CD4-positive, alpha-beta T cell treated with Interleukin-15 for 1 hour (primary cell): ENCODE results near the gene ELFN2.

ENCODE experiments used
- DNase-seq: peaks from one replicate; pipeline ENCODE4 v3.0.0-alpha.2; 2020

Gene ELFN2

GRCh38 chr22:37379085-37379484 is 48.2 kb downstream of the ELFN2 start:
- DNase-seq: no peak

GRCh38 chr22:37378642-37379058 is 48.6 kb downstream of the ELFN2 start:
- DNase-seq: no peak

DNA sequence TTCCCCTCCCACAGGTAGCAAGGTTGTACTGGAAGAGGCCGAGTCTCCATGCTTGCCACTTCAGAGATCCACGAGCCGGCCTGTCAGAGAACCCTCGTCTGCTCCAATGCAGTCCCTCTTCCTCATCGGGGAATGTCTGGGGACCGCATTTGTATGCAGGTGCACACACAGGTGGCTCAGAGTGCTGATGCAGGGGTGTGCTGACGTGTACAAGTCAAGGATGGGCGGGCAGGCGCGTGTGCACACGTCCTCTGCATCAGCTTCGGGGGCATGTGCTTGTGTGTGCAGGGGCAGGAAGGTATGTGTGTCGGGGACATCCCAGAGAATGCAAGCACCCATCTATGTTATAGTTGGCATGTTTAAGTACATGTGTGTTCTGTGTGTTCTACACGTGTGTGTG is 49.4 kb downstream of the ELFN2 start:
- no peak for DNase-seq

DNA sequence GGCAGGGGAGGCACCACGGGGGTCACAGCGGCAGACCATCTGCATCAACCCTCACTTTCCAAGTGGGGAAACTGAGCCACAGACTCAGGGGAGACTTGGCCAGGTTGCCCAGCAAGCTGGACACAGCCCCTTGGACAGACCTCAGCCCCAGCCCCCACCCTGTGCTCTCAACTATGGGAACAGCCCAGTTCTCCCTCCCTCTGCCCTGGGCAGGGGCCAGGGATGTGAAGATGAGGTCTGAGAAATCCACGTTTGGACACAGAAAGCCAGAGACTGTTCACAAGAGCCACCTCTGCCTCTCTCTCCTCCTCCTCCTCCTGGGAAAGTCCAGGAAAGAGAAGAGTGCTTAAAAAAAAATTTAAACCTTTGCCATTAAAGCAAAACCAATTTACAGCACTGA is 50.1 kb downstream of the ELFN2 start:
- no peak for DNase-seq

GRCh38 chr22:37376643-37377042 is 50.6 kb downstream of the ELFN2 start:
- DNase-seq: no peak

GRCh38 chr22:37375801-37376200 is 51.5 kb downstream of the ELFN2 start:
- DNase-seq: no peak

GRCh38 chr22:37374571-37374970 is 52.7 kb downstream of the ELFN2 start:
- DNase-seq: no peak

- no peak for DNase-seq
Observed at GRCh38 chr22:37373451-37373850, 53.8 kb downstream of the ELFN2 start.

- DNase-seq: no peak
Observed at GRCh38 chr22:37371911-37372310, 55.4 kb downstream of the ELFN2 start.

GRCh38 chr22:37371491-37371890 is 55.8 kb downstream of the ELFN2 start:
- no peak for DNase-seq

GRCh38 chr22:37370306-37370979 is 56.8 kb downstream of the ELFN2 start:
- DNase-seq: peak; percentile 40

GRCh38 chr22:37369483-37369882 is 57.8 kb downstream of the ELFN2 start:
- DNase-seq: no peak

DNA sequence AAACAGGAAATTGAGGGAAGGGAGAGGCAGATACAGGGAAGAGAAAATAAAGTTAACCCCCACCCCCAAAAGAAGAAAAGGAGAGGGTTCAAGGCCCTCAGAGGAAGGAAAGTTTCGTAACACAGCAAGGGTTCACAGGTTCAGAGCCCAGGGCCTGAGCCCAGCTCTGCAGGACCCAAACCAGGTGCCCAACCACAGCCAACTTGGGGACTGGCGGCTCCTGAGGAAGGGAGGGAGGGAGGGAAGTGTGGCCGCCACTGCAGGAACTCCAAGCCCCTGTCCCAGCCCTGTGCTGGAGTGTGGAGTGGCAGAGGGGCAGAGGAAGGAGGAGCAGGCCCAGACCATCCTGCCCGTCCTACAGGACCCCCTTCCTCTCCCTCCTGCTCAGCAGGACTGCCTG is 59.2 kb downstream of the ELFN2 start:
- DNase-seq: no peak

GRCh38 chr22:37366601-37367000 is 60.7 kb downstream of the ELFN2 start:
- no peak for DNase-seq

DNA sequence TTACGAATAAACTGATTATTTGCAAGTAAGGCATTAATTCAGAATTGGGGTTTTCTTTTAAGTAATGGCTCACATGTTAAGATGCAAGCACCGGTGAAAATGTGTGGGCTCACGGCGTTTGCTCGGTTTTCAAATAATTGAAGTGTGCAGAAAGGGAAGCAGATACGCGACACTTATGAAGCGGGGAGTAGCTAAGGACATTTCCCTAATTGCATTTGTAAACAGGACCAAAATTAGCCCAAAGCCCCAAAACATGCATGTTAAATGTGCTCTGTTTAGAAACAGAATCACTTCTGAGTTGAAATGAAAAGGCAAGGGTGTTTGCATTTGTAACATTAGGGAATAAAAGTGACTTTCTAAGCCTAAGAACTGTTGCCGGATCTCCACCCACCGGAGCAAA is 61.3 kb downstream of the ELFN2 start:
- no peak for DNase-seq

GRCh38 chr22:37363261-37363992 is 63.9 kb downstream of the ELFN2 start:
- DNase-seq: no peak

- no peak for DNase-seq
Observed at GRCh38 chr22:37362621-37363020, 64.7 kb downstream of the ELFN2 start.

DNA sequence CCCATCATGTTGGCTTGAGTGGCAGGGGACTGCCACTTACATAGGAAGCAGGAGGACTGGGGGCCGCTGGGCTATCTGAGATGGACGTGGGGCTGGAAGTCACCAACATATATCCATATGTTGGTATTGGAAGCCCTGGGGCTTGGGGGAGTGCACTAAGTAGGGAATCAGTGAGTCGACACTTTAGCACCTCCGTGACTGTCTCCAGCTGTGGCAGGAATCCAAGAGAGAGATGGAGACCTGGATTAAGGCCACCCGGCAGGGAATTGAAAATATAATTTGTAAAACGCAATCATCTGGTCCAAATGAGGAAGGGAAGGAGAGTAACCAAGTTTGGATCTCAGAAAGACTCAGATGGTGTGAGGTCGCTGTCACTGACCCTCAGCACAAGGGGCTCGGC is 68.4 kb downstream of the ELFN2 start:
- DNase-seq: no peak

DNA sequence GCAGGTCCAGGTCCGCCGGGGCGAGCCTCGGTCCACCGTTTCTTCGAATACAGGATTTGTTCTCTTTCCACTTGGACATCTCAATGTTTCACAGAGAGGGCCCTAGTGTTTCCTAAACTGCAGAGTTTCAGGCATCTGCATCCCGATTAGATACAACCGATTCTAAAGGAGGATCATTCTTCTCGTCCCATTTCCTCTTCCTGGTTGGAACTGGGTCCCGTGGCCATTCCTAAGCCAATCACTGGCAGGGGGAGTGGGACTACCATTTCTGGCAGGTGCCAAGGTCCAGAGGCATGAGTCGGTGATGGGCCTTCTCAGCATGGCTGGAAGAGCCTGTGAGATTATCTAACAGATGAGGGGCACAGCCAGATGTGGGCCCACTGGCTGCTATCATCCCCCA is 68.9 kb downstream of the ELFN2 start:
- no peak for DNase-seq

DNA sequence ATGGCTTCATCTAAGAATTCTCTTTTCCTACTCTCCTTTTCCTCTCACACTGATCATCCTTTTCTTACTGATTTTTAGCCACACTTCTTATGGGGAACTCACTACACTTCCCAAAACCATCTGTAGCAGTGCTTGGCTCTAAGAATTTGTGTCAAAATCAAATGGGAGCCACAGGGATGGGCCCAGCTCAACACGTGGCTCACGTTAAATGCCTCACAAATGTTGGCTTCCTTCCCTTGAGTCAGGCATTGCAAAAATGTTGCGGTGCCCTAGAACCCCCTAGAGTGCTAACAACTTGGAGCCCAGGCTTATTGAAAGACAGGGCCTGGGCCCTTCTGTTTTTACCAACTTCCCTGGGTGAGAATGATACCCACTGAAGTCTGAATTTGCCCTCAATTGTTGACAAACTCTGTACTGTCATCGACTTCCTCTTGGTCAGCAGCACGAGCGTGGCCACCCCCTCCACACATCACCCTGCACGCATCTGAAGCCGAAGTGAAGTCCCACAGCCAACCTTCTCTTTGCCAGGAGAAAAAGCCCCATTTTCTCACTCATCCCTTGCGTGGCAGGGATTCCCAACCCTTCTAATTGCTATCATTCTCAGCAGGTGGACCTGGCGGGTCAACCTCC is 69.7 kb downstream of the ELFN2 start:
- no peak for DNase-seq

DNA sequence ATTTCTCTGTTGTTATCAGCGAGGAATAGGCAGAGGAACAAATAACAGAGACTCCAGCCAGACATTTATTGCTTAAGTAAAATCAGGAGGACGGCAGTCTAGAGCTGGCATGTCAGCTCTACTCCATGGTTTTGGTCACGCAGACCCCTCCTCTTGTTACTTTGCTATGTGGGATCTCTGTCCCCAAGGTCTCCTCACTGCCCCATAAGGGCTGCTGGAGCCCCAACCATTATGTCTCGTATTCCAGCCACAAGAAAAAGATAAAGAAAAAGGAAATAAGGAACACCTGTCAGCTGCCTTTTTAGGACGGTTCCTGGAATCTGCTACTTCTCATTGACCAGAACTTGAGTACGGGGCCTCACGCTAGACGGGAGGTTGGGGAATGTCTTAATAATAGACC is 70.4 kb downstream of the ELFN2 start:
- DNase-seq: no peak

- DNase-seq: no peak
Observed at GRCh38 chr22:37355174-37355573, 72.1 kb downstream of the ELFN2 start.

GRCh38 chr22:37354670-37355069 is 72.6 kb downstream of the ELFN2 start:
- DNase-seq: no peak

- DNase-seq: no peak
Observed at GRCh38 chr22:37354261-37354660, 73.0 kb downstream of the ELFN2 start.
